ENCODE results near the gene TTLL11. TPM values are rescaled to one million over a fixed set of nuclear protein-coding genes. Genes with fewer than 3 reads are reported as not detected.

TTLL11 gene
- polyA plus RNA-seq, 4 donors = 6.6 to 9.3 (median 7.9) TPM

DNA sequence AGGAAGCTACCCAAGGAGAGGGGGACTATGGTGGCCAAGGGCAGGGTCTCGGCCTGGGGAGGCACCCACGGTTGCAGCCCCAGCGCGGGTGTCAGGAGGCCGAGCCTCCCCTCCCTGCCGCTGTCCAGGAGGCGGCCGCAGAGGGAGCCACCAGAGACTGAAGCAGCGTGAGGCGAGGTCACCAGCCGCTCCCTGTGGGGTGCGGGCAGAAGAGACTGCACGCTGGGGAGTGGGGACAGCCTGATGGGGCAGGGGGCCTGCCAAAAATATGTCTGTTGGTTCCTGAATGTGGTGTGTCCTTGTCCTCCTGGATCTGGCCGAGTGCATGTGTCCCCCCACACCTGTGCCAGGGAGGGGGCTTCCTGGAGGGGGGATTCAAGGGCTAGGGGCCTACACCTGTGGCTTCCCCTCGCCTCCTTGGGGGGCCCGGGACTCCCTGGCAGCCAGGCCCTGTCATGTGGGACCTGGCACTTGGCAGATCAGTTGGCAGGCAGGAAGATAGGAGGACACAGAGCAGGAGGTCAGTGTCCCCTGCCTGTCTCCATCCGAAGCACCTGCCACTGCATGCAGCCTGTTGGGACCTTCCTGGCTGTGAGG is 310.5 kb downstream of the TTLL11 start:
- DNase-seq (ENCODE audit: low read depth in 4 of 4, low spot score in 3 of 4) = no peak

DNA sequence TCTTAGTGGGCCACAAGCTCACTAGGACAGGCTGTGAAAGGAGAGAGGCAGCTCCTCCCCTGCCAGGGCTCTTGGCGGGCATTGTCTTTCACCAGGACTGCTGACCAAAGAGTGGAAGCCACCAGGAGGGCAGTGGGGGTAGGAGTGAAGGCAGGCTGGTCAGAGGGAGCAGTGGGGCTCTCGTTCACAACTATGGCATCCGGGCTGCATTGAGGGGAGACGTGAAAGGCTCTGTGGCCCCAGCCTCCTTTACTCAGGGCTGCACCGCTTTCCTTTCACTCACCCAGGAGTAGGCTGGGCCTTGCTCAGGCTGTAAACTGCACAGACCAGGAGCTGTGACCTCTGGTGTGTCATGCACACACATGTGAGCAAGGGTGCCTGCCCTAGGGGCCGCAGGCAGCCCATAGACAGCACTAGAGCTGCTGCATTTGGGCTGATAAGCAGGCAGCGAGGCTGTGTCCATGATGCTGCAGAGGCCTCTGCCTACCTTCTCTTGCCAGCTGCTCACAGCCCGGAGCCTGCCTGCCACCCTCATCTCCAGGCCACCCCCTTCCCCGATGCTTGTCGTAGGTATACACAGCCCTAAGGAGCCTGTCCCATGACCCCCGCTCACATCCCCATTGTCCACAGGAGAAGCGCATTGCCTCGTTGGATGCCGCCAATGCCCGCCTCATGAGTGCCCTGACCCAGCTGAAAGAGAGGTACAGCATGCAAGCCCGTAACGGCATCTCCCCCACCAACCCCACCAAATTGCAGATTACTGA is 311.2 kb downstream of the TTLL11 start:
- no peak for DNase-seq (ENCODE audit: low read depth in 4 of 4, low spot score in 3 of 4)

DNA sequence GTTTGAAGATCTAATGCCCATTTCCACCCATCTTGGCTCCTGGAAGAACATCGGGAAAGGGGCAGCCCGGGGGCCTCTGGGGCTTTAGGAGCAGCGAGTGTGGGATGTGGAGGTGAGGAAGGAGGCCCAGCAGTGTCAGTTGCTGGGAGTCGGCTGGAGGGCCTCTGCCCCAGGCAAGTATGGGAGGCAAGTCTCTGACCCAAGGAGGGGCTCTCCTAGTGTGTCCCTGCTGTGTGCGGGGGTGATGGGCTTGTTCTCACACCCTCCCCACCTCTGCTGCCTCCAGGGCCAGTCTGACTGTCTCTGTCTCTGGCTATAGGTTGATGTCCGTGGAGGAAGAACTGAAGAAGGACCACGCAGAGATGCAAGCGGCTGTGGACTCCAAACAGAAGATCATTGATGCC is 312.0 kb downstream of the TTLL11 start:
- no peak for DNase-seq (ENCODE audit: low read depth in 4 of 4, low spot score in 3 of 4)

DNA sequence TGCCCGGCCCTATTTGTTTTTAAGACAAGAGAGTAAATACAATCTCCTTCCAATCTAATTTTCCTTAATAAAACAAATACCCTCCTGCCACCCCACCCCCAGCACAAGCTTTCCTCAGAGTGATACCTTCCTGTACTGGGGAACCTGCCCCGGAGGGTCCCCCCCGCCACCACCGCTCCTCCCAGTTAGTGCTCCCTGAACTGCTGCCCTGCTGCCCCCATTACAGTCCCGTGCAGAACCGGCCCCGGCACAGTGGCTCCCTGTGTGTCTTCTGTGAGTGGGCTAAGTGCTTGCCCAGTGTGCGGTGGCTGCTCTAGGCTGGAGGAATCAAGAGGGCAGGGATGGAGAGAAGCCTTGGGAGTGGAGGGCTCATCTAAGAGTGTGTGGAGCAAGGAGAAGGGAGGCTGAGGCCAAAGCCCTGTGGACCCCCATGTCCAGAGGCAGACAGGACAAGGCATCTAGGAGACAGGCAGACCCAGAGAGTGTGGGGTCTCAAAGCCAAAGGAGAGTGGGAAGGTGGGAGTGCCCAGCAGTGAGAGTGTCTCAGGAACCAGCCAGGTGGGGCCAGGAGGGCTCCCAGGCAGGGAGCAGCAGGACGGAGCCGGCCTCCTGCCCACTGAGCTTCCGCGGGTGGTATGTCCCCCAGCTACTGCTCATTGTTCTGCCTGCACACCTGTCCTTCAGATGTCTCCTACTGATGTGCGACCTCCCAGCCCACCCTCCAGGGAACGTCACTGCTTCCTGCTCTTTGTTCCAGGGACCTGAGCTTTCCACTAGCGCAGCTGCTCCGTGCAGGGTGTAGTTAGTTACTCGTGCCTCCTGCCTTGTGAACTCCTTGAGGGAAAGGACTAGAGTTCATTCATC is 312.7 kb downstream of the TTLL11 start:
- no peak for DNase-seq (ENCODE audit: low read depth in 4 of 4, low spot score in 3 of 4)

DNA sequence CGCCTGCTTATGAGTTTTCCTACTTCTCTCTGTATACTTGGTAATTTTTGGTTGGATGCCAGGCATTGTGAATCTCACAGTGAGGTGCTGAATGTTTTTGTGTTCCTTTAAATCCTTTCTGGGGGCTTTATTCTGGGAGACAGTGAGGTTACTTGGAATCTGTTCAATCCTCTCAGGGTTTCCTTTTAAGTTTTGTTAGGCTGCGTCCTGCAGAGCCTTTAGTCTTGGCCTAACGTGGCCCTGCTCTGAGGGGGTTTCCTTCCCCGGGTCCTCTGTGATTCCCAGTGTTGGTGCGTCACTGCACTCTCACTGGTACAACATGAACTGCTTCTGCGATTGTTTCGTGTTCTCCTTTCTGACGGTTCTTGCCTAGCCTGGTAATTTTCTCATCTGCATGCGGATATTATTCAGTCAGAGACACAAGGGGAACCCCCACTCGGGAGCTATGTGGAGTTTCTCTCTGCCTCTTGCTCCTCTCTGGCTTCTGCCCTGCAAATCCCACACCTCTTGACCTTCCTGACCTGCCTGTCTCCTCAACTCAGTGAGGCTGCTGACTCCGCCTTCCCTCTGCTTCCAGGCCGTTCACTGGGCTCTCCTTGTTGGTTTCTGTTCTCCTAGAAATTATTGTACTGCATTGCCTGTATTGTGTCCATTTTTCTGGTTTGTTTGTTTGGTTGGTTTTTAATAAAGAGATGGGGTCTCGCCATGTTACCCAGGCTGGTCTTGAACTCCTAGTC is 313.6 kb downstream of the TTLL11 start:
- DNase-seq (ENCODE audit: low read depth in 4 of 4, low spot score in 3 of 4) = no peak

DNA sequence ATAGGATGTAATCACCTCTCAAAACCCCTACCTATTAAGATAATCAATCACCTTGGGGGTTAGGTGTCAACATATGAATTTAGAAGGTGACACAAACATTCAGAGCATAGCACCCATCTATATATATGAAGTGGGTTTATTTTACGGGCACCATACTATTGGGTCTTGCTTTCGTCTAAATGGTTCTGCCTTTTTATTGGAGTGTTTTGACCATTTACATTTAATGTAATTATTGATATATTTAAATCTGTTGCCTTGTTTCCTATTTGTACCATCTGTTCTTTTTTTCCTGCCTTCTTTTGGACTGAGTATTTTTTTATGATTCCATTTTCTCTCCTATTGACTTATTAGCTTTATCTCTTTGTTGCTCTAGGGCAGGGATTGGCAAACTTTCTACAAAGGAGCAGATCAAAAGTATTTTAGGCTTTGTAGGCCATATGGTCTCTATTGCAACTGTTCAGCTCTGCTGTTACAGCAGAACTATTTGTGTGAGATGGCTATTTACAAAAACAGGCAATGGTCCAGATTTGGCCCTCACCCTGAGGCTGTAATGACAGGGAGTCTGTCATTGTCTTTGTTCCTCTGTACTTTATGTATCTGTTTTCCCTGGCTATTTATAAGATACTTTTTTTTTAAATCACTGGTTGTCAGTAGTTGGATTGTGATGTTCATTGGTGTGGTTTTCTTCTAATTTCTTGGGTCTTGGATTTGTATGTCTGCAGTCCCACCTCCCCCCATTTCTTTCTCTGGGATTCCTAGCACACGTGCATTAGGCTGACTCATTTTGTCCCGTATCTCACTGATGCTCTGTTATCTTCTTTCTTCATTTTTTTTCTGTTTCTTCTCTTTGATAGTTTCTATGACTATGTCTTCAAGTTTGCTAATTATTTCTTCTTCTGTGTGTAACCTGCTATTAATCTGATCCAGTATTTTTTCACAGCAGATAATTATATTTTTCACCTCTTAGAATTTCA is 314.6 kb downstream of the TTLL11 start:
- no peak for DNase-seq (ENCODE audit: low read depth in 4 of 4, low spot score in 3 of 4)

DNA sequence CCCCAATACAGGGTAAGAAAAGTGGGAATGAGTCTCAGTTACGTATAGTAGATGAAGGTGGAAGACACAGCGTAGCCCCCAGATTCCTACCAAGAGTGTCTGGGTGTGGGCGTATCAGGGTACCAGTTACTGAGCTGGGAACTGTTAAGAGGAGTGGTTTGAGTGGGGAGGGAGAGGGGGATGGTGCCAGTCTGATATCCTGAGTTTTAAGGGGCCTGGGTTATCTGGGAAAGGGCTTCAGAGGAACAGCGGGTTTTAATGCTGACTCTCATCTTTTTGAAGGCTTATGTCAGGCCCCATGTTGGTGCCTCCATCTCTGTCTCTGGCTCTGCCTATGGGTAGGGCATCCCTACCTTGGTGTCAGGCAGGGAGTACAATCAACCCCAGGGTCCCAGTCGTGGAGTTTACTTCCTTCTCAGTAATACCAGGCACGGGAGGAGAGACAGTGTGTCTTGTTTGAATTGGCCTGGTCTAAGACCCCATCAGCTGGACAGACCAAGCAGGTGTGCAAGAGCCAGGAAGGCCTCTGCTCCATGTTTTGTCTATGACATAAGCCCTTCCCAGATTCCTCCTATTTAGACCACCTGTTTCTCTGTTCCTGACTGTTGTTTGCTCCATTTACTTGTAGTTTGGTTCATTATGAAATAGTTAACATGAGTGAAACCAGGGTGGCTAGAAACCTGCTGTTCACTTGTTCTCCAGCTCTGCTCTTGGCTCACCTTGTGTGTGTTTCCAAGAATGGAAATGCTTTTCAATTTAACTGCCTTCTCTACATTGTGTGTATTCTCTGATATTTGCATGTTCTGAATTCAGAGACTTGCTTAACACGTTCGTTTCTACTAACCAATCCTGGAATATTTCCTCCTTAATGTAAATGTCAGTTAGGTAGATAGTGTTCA is 316.1 kb downstream of the TTLL11 start:
- no peak for DNase-seq (ENCODE audit: low read depth in 4 of 4, low spot score in 3 of 4)

DNA sequence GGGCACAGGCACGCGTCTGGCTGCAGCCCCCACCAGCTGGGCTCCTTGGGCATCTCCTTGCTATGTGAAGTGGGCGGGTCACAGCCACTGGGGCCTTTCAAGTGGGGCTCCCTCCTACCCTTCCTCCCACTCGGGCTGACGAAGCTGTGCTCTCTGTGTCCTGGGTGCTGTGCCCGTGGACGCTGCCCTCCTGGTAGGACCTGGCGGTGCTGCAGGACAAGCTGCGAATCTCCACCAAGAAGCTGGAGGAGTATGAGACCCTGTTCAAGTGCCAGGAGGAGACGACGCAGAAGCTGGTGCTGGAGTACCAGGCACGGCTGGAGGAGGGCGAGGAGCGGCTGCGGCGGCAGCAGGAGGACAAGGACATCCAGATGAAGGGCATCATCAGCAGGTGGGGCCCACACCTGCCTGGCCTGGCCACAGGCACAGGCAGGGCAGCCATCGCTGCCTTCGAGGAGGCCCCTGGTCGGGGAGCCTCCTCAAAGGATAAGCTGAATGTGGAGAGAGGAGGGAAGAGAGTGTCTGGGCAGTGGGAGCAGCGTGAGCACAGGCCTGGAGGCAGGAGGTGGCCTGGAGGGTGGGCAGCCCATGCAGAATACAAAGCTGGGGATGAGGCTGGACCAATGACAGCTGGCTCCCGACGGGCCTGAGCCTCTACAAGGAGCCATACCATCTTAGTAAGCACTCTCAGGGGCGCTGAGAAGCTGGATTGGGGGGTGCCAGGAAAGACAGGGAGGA is 316.9 kb downstream of the TTLL11 start:
- DNase-seq (ENCODE audit: low read depth in 4 of 4, low spot score in 3 of 4) = no peak

DNA sequence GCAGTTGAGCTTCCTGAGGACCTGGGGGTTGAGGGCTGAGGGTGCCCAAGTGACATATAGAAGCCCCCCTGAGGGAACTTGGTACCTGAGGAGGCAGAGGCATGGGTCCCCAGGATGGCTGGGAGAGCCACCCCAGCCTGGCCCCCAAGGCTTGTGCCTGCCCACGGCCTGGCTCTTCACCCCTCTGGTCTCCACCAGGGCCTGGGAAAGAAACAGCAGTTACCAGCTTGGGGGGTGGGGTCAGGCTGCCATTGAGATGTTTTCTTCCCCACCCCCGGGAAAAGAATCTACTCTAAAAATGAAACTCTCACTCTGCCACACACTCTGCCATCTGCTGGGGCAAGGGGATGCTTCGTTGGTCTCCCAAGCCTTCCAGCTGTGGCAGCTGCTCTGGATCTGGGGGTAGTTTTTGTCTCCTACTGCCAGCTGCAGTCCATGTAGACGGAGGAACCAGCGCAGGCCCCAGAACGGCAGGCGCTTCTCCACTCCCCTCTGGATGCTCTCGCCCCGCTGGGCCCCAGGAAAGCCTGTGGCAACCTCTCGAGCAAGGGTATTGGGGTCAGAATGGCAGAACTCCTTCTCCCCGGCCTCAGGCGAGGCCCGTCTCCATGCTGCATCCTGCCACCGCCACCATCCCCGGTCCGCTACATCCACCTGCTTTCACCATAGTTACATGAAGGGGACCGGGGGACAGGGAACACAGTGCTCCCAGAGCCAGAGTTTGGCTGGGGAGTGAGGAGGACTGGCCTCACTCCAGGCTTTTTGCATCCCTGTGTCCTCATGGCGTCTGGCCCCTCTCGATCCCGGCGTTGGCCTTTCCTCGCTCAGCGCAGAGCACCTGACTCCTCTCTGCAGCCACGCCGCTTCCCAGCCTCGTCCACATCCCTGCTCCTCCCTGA is 318.1 kb downstream of the TTLL11 start:
- no peak for DNase-seq (ENCODE audit: low read depth in 4 of 4, low spot score in 3 of 4)

DNA sequence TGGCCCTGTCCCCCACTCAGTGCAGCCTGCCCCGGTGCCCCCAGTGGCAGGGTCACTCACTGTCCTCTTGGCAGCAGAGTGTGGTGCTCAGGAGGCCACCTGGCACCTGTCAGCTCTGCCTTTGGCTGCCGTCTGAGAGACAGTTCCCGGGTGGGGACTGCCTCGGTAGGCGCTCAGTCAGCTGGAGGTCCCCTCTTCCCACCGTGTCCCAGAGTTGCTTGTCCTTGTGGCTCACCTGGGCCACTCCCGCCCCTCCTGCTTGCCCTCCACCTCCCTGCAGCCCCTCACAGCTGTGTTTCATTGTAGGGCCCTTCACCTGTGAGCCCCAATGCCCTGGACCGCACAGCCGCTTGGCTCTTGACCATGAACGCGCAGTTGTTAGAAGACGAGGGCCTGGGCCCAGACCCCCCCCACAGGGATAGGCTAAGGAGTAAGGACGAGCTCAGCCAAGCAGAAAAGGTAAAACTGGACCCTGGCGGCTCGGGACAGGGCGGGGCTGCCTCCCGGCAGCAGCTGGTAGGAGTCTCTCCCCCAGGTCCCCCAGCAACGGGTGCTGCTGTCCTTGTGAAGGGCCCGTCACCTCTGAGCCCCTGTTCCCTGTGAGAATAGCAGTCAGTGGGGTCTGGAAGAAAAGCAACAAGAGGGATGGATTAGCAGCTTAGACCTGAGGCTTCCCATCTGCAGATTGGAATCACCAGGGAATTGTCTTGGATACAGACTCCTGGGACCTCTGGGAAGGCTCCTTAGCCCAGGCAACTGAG is 319.0 kb downstream of the TTLL11 start:
- DNase-seq (ENCODE audit: low read depth in 4 of 4, low spot score in 3 of 4) = no peak

DNA sequence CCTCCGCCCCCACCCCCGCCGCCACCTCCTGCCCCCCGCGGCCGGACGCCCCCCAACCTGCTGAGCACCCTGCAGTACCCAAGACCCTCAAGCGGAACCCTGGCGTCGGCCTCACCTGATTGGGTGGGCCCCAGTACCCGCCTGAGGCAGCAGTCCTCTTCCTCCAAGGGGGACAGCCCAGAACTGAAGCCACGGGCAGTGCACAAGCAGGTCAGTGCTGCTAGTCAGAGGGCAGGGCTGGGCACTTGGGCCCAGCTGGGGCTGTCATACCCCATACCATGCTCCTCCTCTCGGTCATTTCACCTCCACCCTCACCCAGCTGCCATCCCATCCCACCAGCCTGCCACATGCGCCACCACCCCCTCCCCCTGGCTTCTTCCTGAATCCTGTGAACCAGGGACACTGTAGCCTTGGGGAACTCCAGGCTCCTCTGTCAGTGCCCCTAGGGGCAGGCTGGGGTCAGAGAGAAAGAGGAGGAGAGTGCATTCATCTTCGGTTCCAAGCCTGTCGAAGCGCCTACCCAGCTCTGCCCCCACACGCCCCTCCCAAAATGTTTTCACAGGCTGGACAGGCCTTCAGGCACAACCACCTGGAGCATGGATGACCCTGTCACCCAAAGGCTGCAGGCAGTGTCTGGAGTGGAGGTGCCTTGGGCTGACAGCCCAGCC is 319.7 kb downstream of the TTLL11 start:
- DNase-seq (ENCODE audit: low read depth in 4 of 4, low spot score in 3 of 4) = no peak

DNA sequence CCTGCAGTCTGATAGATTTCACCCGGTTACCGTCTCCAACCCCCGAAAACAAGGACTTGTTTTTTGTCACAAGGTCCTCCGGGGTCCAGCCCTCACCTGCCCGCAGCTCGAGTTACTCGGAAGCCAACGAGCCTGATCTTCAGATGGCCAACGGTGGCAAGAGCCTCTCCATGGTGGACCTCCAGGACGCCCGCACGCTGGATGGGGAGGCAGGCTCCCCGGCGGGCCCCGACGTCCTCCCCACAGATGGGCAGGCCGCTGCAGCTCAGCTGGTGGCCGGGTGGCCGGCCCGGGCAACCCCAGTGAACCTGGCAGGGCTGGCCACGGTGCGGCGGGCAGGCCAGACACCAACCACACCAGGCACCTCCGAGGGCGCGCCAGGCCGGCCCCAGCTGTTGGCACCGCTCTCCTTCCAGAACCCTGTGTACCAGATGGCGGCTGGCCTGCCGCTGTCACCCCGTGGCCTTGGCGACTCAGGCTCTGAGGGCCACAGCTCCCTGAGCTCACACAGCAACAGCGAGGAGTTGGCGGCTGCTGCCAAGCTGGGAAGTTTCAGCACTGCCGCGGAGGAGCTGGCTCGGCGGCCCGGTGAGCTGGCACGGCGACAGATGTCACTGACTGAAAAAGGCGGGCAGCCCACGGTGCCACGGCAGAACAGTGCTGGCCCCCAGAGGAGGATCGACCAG is 320.4 kb downstream of the TTLL11 start:
- no peak for DNase-seq (ENCODE audit: low read depth in 4 of 4, low spot score in 3 of 4)

All from left renal pelvis (tissue), 4 donors.